Activated T-cell treated with anti-CD3 and anti-CD28 coated beads, Interleukin-2, amount 50 U/mL, for 72 hours (primary cell): ENCODE data around the gene KBTBD2. TPM values are rescaled to one million over a fixed set of nuclear protein-coding genes. Genes with fewer than 3 reads are reported as not detected.
A peak's percentile ranks its signal among the peaks of the same experiment; 100 is the strongest.
"Not testable (repeated sequence)": the region's sequence is repeated elsewhere in the genome, so short reads cannot be mapped to it uniquely, and the experiment has no call there.

Source experiments
- ATAC-seq, 2 donors: fragments of 150-1000 bp; cut with Tn5 transposase; replicated peaks in 1 of 2; 2 replicates each; pipeline ENCODE4 v1.10.0; 2021; ENCODE audit warnings: moderate library complexity in 2 of 2, mild to moderate bottlenecking in 1 of 2
- DNase-seq, 2 donors: peaks; one replicate each; pipeline ENCODE4 v3.0.0; 2021 to 2022; ENCODE audit warnings: mixed read lengths in 1 of 2
- H3K27ac Mint-ChIP-seq: one replicate; pipeline ENCODE4 v1.8.0; 2022; ENCODE audit warnings: mild to moderate bottlenecking, moderate library complexity, mixed read lengths
- H3K27me3 Mint-ChIP-seq: one replicate; pipeline ENCODE4 v1.8.0; 2022; ENCODE audit warnings: low read depth, mixed read lengths
- H3K36me3 Mint-ChIP-seq, 2 donors: one replicate each; pipeline ENCODE4 v1.8.0; 2022; ENCODE audit warnings: mixed read lengths in 2 of 2, mild to moderate bottlenecking in 1 of 2; ENCODE audit not compliant: insufficient read depth in 2 of 2
- H3K4me1 Mint-ChIP-seq: one replicate; pipeline ENCODE4 v1.8.0; 2022; ENCODE audit warnings: low read depth, mixed read lengths
- H3K4me3 Mint-ChIP-seq, 2 donors: one replicate each; pipeline ENCODE4 v1.8.0; 2022; ENCODE audit warnings: mild to moderate bottlenecking in 2 of 2, mixed read lengths in 2 of 2, moderate library complexity in 2 of 2
- H3K9me3 Mint-ChIP-seq, 2 donors: one replicate each; pipeline ENCODE4 v1.8.0; 2022; ENCODE audit warnings: mixed read lengths in 2 of 2
- total RNA-seq, 2 donors: library from RNA; stranded (reverse); gene quantifications; one replicate each; pipeline ENCODE4 v1.2.3, GENCODE V29; 2022

Gene KBTBD2
- total RNA-seq, 2 donors from 2014 or later = 30.1 to 35.9 TPM

GRCh38 chr7:32863872-32864271, 27.7 kb downstream of the KBTBD2 start:
- Mint-ChIP-seq H3K36me3 (peaks cover 4 to 18% of the 10 kb centered on the region in 2 donors), H3K4me1 (peaks cover 13% of the 10 kb centered on the region)
- not testable (repeated sequence) for H3K27ac Mint-ChIP-seq, H3K27me3 Mint-ChIP-seq, H3K4me3 Mint-ChIP-seq, H3K9me3 Mint-ChIP-seq, ATAC-seq, DNase-seq

- peaks cover 0 to 2% of the 10 kb centered on the region in 2 donors for H3K9me3 Mint-ChIP-seq
- H3K27me3 Mint-ChIP-seq = no peaks in the 10 kb centered on the region
- H3K36me3 Mint-ChIP-seq = no peaks in the 10 kb centered on the region
- ATAC-seq (no peak), DNase-seq (no peak)
- no peak overlapping the region for H3K27ac Mint-ChIP-seq
- no peak overlapping the region for H3K4me3 Mint-ChIP-seq
- peaks cover 24% of the 10 kb centered on the region for H3K4me1 Mint-ChIP-seq
These were observed 31.5 kb downstream of the KBTBD2 start for GRCh38 chr7:32860090-32860489.

- Mint-ChIP-seq H3K4me1 (peaks cover 23% of the 10 kb centered on the region), H3K9me3 (no peaks in the 10 kb centered on the region), H3K36me3 (no peaks in the 10 kb centered on the region), H3K27ac (no peak overlapping the region), H3K4me3 (peak overlapping the region in 1 of 2 donors; percentile 8), H3K27me3 (peaks cover 13% of the 10 kb centered on the region)
- ATAC-seq (peak; percentile 36 to 46), DNase-seq (no peak)
These were observed 32.9 kb downstream of the KBTBD2 start for GRCh38 chr7:32858648-32859047.

- not testable (repeated sequence) for H3K27ac Mint-ChIP-seq, H3K4me3 Mint-ChIP-seq, H3K36me3 Mint-ChIP-seq, DNase-seq, H3K9me3 Mint-ChIP-seq, ATAC-seq
- Mint-ChIP-seq H3K27me3 (peaks cover 18% of the 10 kb centered on the region), H3K4me1 (peaks cover 19% of the 10 kb centered on the region)
These were observed 34.5 kb downstream of the KBTBD2 start for GRCh38 chr7:32857063-32857462.

GRCh38 chr7:32855837-32856775, 35.5 kb downstream of the KBTBD2 start:
- not testable (repeated sequence) for H3K4me3 Mint-ChIP-seq, DNase-seq, H3K9me3 Mint-ChIP-seq, H3K36me3 Mint-ChIP-seq, H3K27ac Mint-ChIP-seq, ATAC-seq
- Mint-ChIP-seq H3K4me1 (peaks cover 19% of the 10 kb centered on the region), H3K27me3 (peaks cover 27% of the 10 kb centered on the region)

- not testable (repeated sequence) for H3K27ac Mint-ChIP-seq, DNase-seq, ATAC-seq, H3K4me3 Mint-ChIP-seq, H3K9me3 Mint-ChIP-seq, H3K36me3 Mint-ChIP-seq
- Mint-ChIP-seq H3K27me3 (peaks cover 45% of the 10 kb centered on the region), H3K4me1 (peaks cover 12% of the 10 kb centered on the region)
These were observed 40.9 kb downstream of the KBTBD2 start for GRCh38 chr7:32850654-32851053.

- not testable (repeated sequence) for H3K27ac Mint-ChIP-seq, H3K4me3 Mint-ChIP-seq, H3K36me3 Mint-ChIP-seq, H3K9me3 Mint-ChIP-seq, DNase-seq, ATAC-seq
- peaks cover 12% of the 10 kb centered on the region for H3K4me1 Mint-ChIP-seq
- peaks cover 33% of the 10 kb centered on the region for H3K27me3 Mint-ChIP-seq
These were observed 42.9 kb downstream of the KBTBD2 start for GRCh38 chr7:32848655-32849054.

- Mint-ChIP-seq H3K4me3 (peak overlapping the region; percentile 58 to 69), H3K36me3 (no peaks in the 10 kb centered on the region), H3K27me3 (peaks cover 25% of the 10 kb centered on the region), H3K27ac (no peak overlapping the region), H3K9me3 (no peaks in the 10 kb centered on the region), H3K4me1 (peaks cover 12% of the 10 kb centered on the region)
- ATAC-seq (peak; percentile 100), DNase-seq (peak; percentile 87 to 91)
These were observed 44.8 kb downstream of the KBTBD2 start for GRCh38 chr7:32846630-32847225.

- Mint-ChIP-seq H3K4me1 (peaks cover 12% of the 10 kb centered on the region), H3K27me3 (peaks cover 11% of the 10 kb centered on the region)
- not testable (repeated sequence) for H3K36me3 Mint-ChIP-seq, ATAC-seq, DNase-seq, H3K4me3 Mint-ChIP-seq, H3K27ac Mint-ChIP-seq, H3K9me3 Mint-ChIP-seq
These were observed 46.8 kb downstream of the KBTBD2 start for GRCh38 chr7:32844748-32845147.

GRCh38 chr7:32843763-32844162, 47.8 kb downstream of the KBTBD2 start:
- not testable (repeated sequence) for H3K27ac Mint-ChIP-seq, ATAC-seq, H3K9me3 Mint-ChIP-seq, DNase-seq, H3K36me3 Mint-ChIP-seq, H3K27me3 Mint-ChIP-seq, H3K4me3 Mint-ChIP-seq
- peaks cover 12% of the 10 kb centered on the region for H3K4me1 Mint-ChIP-seq

GRCh38 chr7:32839846-32840245, 51.7 kb downstream of the KBTBD2 start:
- H3K4me3 Mint-ChIP-seq = not testable (repeated sequence)

GRCh38 chr7:32828996-32829752, 62.4 kb downstream of the KBTBD2 start:
- not testable (repeated sequence) for H3K9me3 Mint-ChIP-seq, H3K27ac Mint-ChIP-seq, H3K36me3 Mint-ChIP-seq, H3K27me3 Mint-ChIP-seq, H3K4me3 Mint-ChIP-seq, H3K4me1 Mint-ChIP-seq
- DNase-seq (peak; percentile 14), ATAC-seq (peak; percentile 92 to 96)

More at GRCh38 chr7:32839846-32840245, 51.7 kb downstream of the KBTBD2 start:
- not testable (repeated sequence) for DNase-seq, ATAC-seq, H3K36me3 Mint-ChIP-seq, H3K4me1 Mint-ChIP-seq, H3K9me3 Mint-ChIP-seq, H3K27me3 Mint-ChIP-seq, H3K27ac Mint-ChIP-seq
